ENCODE measurements around the gene SOX5. TPM values are rescaled to one million over a fixed set of nuclear protein-coding genes. Genes with fewer than 3 reads are reported as not detected.
"Not testable (repeated sequence)": the region's sequence is repeated elsewhere in the genome, so short reads cannot be mapped to it uniquely, and the experiment has no call there.

The SOX5 gene
- total and polyA plus RNA-seq, 9 of the 15 experiments (the other 6 are each of a cell fraction or from before 2014, with no cell fraction given): 8.3 to 16.5 (median 11.9) TPM

DNA sequence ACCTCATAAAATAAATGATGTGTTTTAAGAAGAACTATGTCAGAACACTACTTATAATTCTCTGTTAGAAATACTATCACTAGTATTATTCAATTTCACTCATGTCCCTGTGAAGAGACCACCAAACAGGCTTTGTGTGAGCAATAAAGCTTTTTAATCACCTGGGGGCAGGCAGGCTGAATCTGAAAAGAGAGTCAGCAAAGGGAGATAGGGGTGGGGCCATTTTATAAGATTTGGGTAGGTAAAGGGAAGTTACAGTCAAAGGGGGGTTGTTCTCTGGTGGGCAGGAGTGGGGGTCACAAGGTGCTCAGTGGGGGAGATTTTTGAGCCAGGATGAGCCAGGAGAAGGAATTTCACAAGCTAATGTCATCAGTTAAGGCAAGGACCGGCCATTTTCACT lies 443.7 kb downstream of the SOX5 start:
- H3K27ac ChIP-seq (ENCODE audit: extremely low read depth, low read depth, low read length); H3K27me3 ChIP-seq (ENCODE audit: control insufficient read depth in 2 of 2, insufficient read depth in 2 of 2, low read length in 2 of 2); BruUV-seq (replicated peaks); ATAC-seq; H3K9me3 ChIP-seq (replicated peaks; ENCODE audit: control insufficient read depth, insufficient read depth, low read depth, low read length); FAIRE-seq; H3K9ac ChIP-seq (ENCODE audit: insufficient read depth in 1 of 2, low read depth in 2 of 2, low read length in 2 of 2); CTCF ChIA-PET (ENCODE audit: low intra/inter-chr PET ratio); in situ Hi-C loops (cut with MboI); H3K4me2 ChIP-seq (ENCODE audit: insufficient read depth, low read length); DNase-seq (ENCODE audit: extremely low read depth in 1 of 4, low spot score in 3 of 4); H4K20me1 ChIP-seq (replicated peaks; ENCODE audit: control insufficient read depth, insufficient read depth, low read length); H2AFZ ChIP-seq (ENCODE audit: low read depth, low read length); H3K4me3 ChIP-seq; H3K9me1 ChIP-seq (ENCODE audit: control insufficient read depth, insufficient read depth, low read length); POLR2A ChIA-PET: not testable (repeated sequence)
- peaks cover 72% of the 10 kb centered on the region for H3K79me2 ChIP-seq (ENCODE audit: control insufficient read depth, insufficient read depth, low read length)
- H3K36me3 ChIP-seq (ENCODE audit: control insufficient read depth, insufficient read depth, low read length): peaks cover 13% of the 10 kb centered on the region; the same call in 2 of the 3 replicates
- peaks cover 0 to 13% of the 10 kb centered on the region in 2 experiments; a peak in 3 of 5 replicates for H3K4me1 ChIP-seq (replicated peaks in 1 of 2; ENCODE audit: control insufficient read depth in 2 of 2, insufficient read depth in 2 of 2, low read length in 2 of 2)
- TF ChIP-seq, protein P1, sequence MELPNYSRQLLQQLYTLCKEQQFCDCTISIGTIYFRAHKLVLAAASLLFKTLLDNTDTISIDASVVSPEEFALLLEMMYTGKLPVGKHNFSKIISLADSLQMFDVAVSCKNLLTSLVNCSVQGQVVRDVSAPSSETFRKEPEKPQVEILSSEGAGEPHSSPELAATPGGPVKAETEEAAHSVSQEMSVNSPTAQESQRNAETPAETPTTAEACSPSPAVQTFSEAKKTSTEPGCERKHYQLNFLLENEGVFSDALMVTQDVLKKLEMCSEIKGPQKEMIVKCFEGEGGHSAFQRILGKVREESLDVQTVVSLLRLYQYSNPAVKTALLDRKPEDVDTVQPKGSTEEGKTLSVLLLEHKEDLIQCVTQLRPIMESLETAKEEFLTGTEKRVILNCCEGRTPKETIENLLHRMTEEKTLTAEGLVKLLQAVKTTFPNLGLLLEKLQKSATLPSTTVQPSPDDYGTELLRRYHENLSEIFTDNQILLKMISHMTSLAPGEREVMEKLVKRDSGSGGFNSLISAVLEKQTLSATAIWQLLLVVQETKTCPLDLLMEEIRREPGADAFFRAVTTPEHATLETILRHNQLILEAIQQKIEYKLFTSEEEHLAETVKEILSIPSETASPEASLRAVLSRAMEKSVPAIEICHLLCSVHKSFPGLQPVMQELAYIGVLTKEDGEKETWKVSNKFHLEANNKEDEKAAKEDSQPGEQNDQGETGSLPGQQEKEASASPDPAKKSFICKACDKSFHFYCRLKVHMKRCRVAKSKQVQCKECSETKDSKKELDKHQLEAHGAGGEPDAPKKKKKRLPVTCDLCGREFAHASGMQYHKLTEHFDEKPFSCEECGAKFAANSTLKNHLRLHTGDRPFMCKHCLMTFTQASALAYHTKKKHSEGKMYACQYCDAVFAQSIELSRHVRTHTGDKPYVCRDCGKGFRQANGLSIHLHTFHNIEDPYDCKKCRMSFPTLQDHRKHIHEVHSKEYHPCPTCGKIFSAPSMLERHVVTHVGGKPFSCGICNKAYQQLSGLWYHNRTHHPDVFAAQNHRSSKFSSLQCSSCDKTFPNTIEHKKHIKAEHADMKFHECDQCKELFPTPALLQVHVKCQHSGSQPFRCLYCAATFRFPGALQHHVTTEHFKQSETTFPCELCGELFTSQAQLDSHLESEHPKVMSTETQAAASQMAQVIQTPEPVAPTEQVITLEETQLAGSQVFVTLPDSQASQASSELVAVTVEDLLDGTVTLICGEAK (IDR thresholded peaks at IDR 0.05): 0 out of 2 replicates have a peak, but pooled peaks have one; percentile 23
- TF ChIP-seq, protein P1 (CRISPR knock-in tag; IDR thresholded peaks at IDR 0.05): not testable (repeated sequence)
- WGBS (ENCODE audit: insufficient coverage, low coverage, missing lambda C conversion rate): no CpG with 5 or more reads among the region's 1 CpG
- intact Hi-C loops (cut with micrococcal nuclease): loop anchor here (2.0 to 10.0 kb wide), 3 partner anchors 53 to 301 kb away; no protein-coding TSS in a partner anchor
